ENCODE data around the gene C6orf52.

GRCh38 chr6:10685092-10685915 lies 9.1 kb downstream of the C6orf52 start:
- no peak for TF ChIP-seq EP300 (IDR thresholded peaks at IDR 0.05)
- no peak for TF ChIP-seq CTCF (IDR thresholded peaks at IDR 0.05)
- no peak for TF ChIP-seq POLR2AphosphoS5 (IDR thresholded peaks at IDR 0.05)
- TF ChIP-seq POLR2A (IDR thresholded peaks at IDR 0.05), result no peak

All from stomach (tissue), 4 donors.